Spleen (tissue), 7 donors: ENCODE measurements around the gene ANO1.

Experiments
- POLR2A ChIP-seq, 3 donors: fragments of 450-650 bp; IDR thresholded peaks; one replicate each; pipeline ENCODE4 v1.5.1; 2017; ENCODE audit warnings: antibody characterized with exemption in 3 of 3, mild to moderate bottlenecking in 1 of 3
- POLR2AphosphoS5 ChIP-seq, 3 donors: sonication (generic); formaldehyde crosslinking; IDR thresholded peaks; one replicate each; pipeline ENCODE4 v1.5.1; 2017; ENCODE audit warnings: antibody characterized with exemption in 3 of 3
- TF ChIP-seq, protein P1 (sequence below), 11 experiments: fragments of 200-600 bp in 7 of 11; fragments of 450-650 bp in 4 of 11; sonication (generic) in 4 of 11; IDR thresholded peaks in 8 of 11; conservative IDR thresholded peaks in 3 of 11; 1 replicate in 7 of 11; 2 replicates in 4 of 11; pipeline versions ENCODE4 v1.4.0 to v1.8.0; 2016 to 2021; ENCODE audit warnings: antibody characterized with exemption in 11 of 11, inconsistent platforms in 4 of 11, mild to moderate bottlenecking in 1 of 11
- donor health status: DM: no; HTN: no; CAD: no; lungs with moderate emphysema.
- donor health status: DM: no; HTN: no; CAD: no.
- donor health status: DM: no; HTN: no; CAD: no.

DNA sequence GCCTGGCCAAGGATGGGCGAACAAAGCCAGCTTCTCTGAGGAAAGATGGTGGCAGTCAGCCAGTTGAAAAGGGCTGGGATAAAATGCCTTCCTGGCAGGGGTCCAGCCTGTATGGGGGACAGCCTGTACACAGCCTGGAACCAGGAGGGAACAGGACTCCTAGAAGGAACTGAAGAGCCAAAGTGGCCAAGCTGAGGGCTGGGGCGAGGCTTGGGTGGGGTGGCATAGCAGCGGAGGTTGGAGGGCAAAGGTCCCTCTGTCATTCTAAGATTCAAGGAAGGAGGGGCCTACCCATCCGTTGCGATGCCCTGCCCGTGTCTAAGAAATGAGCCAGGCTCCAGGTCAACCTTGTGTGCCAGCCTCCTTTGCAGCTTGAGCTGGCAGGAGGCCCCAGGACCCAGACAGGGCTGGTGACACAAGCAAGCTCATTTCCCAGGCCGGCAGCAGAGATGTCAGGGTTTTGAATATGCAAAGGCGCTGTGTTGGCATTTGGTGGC lies 147.6 kb downstream of the ANO1 start:
- no peak for TF ChIP-seq POLR2AphosphoS5 (IDR thresholded peaks at IDR 0.05)
- TF ChIP-seq POLR2A (IDR thresholded peaks at IDR 0.05) = no peak
- TF ChIP-seq, protein P1, sequence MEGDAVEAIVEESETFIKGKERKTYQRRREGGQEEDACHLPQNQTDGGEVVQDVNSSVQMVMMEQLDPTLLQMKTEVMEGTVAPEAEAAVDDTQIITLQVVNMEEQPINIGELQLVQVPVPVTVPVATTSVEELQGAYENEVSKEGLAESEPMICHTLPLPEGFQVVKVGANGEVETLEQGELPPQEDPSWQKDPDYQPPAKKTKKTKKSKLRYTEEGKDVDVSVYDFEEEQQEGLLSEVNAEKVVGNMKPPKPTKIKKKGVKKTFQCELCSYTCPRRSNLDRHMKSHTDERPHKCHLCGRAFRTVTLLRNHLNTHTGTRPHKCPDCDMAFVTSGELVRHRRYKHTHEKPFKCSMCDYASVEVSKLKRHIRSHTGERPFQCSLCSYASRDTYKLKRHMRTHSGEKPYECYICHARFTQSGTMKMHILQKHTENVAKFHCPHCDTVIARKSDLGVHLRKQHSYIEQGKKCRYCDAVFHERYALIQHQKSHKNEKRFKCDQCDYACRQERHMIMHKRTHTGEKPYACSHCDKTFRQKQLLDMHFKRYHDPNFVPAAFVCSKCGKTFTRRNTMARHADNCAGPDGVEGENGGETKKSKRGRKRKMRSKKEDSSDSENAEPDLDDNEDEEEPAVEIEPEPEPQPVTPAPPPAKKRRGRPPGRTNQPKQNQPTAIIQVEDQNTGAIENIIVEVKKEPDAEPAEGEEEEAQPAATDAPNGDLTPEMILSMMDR (IDR thresholded peaks at IDR 0.05 in 8 of 11, conservative IDR thresholded peaks at IDR 0.05 in 3 of 11) = no peak
